Neuron (in vitro differentiated cells): ENCODE results near the gene PSME2.
A peak's percentile ranks its signal among the peaks of the same experiment; 100 is the strongest.

Experiments used
- H2AFZ ChIP-seq: one replicate; pipeline ENCODE4 v1.6.1; 2013; ENCODE audit warnings: low read depth, mild to moderate bottlenecking, inconsistent platforms, low read length, moderate library complexity
- H3K27me3 ChIP-seq: one replicate; pipeline ENCODE4 v1.6.1; 2013; ENCODE audit warnings: low read length; ENCODE audit not compliant: insufficient read depth
- H3K36me3 ChIP-seq: one replicate; pipeline ENCODE4 v1.6.1; 2013; ENCODE audit warnings: low read length; ENCODE audit not compliant: insufficient read depth
- H3K4me1 ChIP-seq: one replicate; pipeline ENCODE4 v1.6.1; 2013; ENCODE audit warnings: low read length; ENCODE audit not compliant: insufficient read depth
- H3K4me3 ChIP-seq: 2 replicates; pipeline ENCODE4 v1.5.1; 2013; ENCODE audit warnings: mild to moderate bottlenecking, low read length, moderate library complexity
- H3K9me3 ChIP-seq: one replicate; pipeline ENCODE4 v1.6.1; 2013; ENCODE audit warnings: low read length

PSME2 gene

DNA sequence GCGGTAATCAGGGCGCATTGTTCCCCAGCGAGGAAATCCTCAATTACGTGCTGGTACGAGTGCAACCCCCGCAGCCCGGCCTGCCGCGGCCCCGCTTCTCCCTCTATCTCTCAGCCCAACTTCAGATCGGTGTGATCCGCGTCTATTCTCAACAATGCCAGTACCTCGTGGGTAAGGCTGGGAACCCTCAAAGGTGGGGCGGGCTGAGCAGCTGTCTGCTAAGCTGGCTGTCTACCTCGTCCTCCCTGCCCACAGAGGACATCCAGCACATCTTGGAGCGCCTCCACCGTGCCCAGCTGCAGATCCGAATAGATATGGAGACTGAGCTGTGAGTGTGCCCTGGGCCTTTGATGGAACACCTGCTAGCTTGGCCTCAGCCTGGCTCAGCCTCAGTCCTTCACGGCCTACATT lies 26.5 kb upstream of the PSME2 start:
- Histone ChIP-seq H2AFZ (no peak overlapping the region), H3K36me3 (peaks cover 4% of the 10 kb centered on the region), H3K4me1 (no peaks in the 10 kb centered on the region), H3K27me3 (no peaks in the 10 kb centered on the region), H3K9me3 (no peaks in the 10 kb centered on the region), H3K4me3 (no peak overlapping the region)

DNA sequence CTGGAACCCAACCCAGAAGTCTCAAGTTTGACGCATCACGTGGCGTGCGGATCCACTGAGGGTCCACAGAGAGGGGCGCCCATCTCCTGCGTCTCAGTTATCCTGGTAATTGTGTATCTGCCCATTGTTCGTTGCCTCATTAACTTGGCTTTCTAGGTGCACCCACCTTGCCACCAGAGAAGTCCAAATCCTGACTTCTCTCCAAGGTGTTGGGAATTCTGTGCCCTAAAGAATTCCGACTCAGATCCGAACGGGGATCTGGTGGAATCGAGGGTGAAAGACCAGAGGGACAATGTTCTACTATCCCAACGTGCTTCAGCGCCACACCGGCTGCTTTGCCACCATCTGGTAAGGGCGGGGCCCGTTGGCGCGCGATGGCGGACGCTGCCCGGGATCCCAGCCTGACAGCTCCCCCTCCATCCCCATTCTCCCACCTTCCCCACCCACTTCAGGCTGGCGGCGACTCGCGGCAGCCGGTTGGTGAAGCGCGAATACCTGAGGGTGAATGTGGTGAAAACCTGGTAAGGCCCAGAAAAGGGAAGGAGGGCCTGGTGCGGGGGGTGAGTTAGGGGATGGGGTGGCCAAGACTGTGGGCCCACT lies 26.0 kb upstream of the PSME2 start:
- Histone ChIP-seq H3K9me3 (no peaks in the 10 kb centered on the region), H3K4me3 (peak overlapping the region; percentile 15), H3K4me1 (no peaks in the 10 kb centered on the region), H3K36me3 (peaks cover 4% of the 10 kb centered on the region), H3K27me3 (no peaks in the 10 kb centered on the region), H2AFZ (no peak overlapping the region)

DNA sequence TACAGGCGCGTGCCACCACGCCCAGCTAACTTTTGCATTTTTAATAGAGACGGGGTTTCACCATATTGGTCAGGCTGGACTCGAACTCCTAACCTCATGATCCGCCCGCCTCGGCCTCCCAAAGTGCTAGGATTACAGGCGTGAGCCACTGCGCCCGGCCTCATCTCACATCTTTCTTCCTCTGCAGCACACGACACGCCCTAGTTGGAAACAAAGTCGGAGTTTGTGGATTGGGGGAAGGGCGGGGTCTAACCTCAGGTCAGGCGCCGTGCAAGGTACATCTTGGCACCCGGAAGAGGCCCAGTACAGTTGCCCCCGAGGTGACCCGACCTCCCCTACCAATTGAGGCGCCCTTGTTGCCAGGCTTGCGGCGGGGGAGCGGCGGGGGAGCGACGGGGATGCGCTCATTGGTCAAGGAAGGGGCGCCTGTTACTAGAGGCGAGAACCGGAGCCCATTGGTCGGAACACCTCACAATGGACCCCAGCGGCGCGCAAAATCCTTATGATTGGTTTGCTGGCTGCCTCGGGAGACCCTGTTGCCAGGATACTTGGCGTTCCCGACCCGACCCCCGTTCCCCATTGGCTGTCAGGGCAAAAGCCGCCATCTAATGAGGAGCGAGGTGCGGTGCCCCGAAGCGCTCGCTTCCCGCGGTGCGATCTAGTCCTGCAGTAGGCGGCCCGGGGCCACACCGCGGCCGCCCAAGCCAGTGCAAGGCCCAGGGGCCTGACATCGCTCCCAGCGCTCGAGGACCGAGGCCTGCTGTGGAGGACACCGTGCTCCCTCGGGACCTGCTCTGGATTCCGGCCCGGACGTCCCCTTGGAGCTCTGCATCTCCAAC lies 25.2 kb upstream of the PSME2 start, which contains the start of gene REC8:
TSS of gene REC8 (plus strand) at position 659 of the 839 bp plus-strand sequence. CDS start 473 bp downstream, outside the sequence.
- Histone ChIP-seq H3K4me3 (peak within 1 kb of the TSS; percentile 15), H2AFZ (no peak within 1 kb of the TSS), H3K4me1 (no peaks in the 10 kb centered on the region), H3K9me3 (no peaks in the 10 kb centered on the region), H3K36me3 (peaks cover 3% of the 10 kb centered on the region), H3K27me3 (no peaks in the 10 kb centered on the region)

DNA sequence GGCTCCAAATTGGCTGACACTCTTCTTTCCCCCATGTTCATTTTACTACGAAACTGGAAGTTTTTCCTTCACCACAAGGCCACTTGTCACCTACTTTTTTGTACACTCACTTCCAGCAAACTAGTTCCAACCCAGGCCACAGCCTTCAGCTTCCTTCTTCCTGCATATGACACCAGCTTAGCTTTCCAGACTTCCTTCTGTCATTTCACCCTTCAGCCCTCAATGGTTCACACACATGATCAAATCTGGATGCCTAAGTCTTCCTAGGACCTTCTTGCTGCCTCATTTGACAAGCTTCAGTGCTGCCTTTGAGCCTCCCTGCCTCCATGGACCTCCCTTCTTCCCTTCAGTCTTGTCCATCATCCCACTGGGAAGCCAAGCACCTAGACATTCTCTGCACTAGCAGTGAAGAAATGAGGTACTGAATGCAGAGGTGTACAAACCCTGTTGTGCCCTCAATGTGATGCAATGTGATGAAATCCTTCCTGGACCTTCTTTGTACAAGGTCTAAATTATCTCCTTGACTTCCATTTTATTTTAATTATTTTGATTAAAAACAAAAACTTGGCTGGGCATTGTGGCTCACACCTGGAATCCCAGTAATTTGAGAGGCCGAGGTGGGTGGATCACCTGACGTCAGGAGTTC lies 21.2 kb upstream of the PSME2 start:
- H2AFZ ChIP-seq = no peak overlapping the region
- no peaks in the 10 kb centered on the region for H3K4me1 ChIP-seq
- peaks cover 33% of the 10 kb centered on the region for H3K36me3 ChIP-seq
- no peaks in the 10 kb centered on the region for H3K27me3 ChIP-seq
- H3K9me3 ChIP-seq = no peaks in the 10 kb centered on the region
- H3K4me3 ChIP-seq = no peak overlapping the region

DNA sequence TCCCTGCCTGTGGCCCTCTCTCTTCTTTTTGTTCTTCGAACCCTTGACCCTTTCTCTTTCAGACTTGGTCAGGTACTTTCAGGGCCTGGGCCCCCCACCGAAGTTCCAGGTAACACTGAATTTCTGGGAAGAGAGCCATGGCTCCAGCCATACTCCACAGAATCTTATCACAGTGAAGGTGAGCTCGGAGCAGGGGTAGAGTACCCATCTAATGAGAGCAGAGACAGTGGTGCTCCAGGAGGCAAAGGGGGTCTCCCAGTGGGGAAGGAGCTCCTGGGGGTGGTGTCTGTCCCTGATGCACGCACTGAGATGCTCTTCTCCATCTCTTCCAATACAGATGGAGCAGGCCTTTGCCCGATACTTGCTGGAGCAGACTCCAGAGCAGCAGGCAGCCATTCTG lies 19.4 kb upstream of the PSME2 start:
- H3K4me1 ChIP-seq = peaks cover 14% of the 10 kb centered on the region
- no peaks in the 10 kb centered on the region for H3K9me3 ChIP-seq
- no peak overlapping the region for H2AFZ ChIP-seq
- no peak overlapping the region for H3K4me3 ChIP-seq
- no peaks in the 10 kb centered on the region for H3K27me3 ChIP-seq
- peaks cover 33% of the 10 kb centered on the region for H3K36me3 ChIP-seq

DNA sequence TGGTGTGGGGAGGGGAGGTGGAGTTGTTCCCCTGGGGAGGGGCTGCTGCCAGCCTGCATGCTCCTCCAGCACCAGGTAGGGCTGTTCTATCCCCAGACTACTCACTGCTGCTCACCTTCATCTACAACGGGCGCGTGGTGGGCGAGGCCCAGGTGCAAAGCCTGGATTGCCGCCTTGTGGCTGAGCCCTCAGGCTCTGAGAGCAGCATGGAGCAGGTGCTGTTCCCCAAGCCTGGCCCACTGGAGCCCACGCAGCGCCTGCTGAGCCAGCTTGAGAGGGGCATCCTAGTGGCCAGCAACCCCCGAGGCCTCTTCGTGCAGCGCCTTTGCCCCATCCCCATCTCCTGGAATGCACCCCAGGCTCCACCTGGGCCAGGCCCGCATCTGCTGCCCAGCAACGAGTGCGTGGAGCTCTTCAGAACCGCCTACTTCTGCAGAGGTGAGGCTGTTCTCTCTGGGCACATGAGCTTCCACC lies 18.1 kb upstream of the PSME2 start:
- no peak overlapping the region for H3K4me3 ChIP-seq
- H3K27me3 ChIP-seq = no peaks in the 10 kb centered on the region

DNA sequence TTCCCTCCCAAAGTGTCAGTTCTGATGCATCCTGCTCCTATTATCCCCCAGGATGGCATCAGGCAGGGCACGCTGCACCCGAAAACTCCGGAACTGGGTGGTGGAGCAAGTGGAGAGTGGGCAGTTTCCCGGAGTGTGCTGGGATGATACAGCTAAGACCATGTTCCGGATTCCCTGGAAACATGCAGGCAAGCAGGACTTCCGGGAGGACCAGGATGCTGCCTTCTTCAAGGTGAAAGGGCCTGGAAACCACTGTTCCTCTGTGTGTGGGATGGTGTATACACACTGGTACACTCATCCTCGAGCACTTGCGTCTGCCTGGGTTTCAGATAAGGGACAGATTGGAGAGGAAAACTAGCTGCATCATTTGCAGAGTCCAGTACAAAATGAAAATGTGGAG lies 15.7 kb upstream of the PSME2 start:
- Histone ChIP-seq H3K4me3 (peak overlapping the region; percentile 55), H3K9me3 (no peaks in the 10 kb centered on the region), H3K27me3 (no peaks in the 10 kb centered on the region), H3K36me3 (peaks cover 60% of the 10 kb centered on the region), H2AFZ (no peak overlapping the region), H3K4me1 (peaks cover 19% of the 10 kb centered on the region)

More for the DNA sequence above, 18.1 kb upstream of the PSME2 start:
- peaks cover 19% of the 10 kb centered on the region for H3K4me1 ChIP-seq
- H3K9me3 ChIP-seq = no peaks in the 10 kb centered on the region
- H3K36me3 ChIP-seq = peaks cover 45% of the 10 kb centered on the region
- no peak overlapping the region for H2AFZ ChIP-seq

DNA sequence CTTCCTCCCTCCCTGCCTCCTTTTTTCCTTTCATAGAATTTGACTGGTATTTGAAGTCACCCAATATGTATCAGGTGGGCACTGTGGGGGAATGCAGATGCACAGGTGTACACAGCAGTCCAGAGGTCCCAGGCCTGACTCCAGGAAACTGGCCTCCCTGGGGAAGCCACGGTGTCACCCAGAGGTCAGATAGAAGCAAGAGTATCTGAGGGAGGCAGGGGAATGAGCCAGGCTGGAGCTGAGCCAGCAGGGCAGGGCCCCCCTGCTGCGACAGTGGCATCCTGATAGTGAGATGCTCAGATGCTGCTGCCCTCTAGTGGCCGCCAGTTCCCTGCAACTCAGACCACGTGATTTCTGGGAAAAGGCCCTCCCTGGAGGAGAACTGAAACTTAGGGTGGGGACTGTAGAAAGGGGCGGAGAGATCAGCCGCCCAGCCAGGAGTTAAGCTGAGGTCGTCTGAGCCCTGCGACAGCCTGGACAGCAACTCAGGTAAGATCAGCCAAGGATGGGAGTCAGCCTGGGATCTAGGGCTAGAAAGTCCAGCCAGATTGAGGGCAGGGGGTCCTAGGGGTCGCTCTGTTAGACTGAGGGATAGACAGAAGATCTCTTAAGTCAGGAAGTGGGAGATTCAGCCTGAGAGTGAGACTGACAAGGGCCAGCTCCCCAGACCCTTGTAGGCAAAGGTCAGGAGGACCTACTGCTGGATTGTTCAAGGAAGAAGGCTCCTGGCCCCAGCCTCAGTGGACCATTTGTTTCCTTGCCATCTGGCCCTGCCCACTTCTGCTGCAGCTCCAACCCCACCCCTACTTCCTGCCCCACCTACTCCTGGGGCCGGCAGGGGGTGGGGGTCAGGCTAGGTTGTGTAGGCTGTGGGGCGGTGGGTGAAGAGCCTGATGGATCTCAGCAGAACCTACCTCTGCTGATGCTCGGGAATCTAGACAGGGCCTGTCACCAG lies 14.7 kb upstream of the PSME2 start, which contains the start of gene IRF9:
TSS of gene IRF9 (plus strand) at position 416 of the 955 bp plus-strand sequence. CDS start 880 bp downstream, outside the sequence.
- H3K9me3 ChIP-seq = no peaks in the 10 kb centered on the region
- peaks cover 19% of the 10 kb centered on the region for H3K4me1 ChIP-seq
- no peak within 1 kb of the TSS for H2AFZ ChIP-seq
- H3K27me3 ChIP-seq = no peaks in the 10 kb centered on the region
- H3K36me3 ChIP-seq = peaks cover 64% of the 10 kb centered on the region
- H3K4me3 ChIP-seq = peak within 1 kb of the TSS; percentile 55

DNA sequence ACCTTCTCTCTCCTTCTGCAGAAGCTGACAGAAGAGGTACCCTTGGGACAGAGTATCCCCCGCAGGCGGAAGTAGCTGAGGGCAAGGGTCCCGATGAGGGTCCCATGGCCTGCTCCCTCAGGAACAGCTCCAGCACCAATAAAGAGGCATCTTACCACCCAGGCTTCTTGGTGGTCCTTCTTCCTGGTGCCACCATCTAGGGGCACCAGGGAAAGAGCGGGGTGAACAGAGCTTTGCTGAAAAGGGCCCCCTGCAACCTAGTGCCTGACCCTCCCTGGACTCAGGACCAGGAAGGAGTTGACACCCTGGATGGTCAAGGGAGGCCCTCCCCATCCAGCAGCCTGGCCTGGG lies 14.1 kb upstream of the PSME2 start:
- Histone ChIP-seq H3K27me3 (no peaks in the 10 kb centered on the region), H3K4me1 (peaks cover 19% of the 10 kb centered on the region), H3K4me3 (no peak overlapping the region), H3K36me3 (peaks cover 64% of the 10 kb centered on the region), H3K9me3 (no peaks in the 10 kb centered on the region), H2AFZ (no peak overlapping the region)

DNA sequence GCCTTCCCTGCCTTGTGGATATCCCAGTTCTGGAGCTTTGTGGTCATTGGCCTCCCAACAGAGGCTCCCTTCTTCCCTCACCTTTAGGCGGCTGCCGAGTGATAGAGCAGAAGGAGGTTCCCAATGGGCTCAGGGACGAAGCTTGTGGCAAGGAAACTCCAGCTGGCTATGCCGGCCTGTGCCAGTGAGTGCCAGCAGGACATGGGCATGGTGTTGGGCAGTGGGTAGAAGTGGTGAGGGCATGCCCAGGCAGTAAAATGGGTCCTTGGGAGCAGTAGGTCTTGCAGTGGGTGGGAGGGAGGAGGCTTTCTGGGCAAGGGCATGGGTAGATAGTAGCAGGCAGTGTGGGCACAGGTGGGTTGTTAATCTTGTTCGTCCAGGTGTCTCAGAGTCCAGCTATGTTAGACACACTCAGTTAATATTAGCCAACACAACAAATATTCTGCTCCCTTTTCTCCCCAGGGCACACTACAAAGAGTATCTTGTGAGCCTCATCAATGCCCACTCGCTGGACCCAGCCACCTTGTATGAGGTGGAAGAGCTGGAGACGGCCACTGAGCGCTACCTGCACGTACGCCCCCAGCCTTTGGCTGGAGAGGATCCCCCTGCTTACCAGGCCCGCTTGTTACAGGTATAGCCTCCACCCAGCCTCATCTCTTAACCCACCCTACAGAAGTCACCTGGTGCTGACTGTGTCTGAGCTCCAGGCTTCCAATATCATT lies 13.5 kb upstream of the PSME2 start:
- no peak overlapping the region for H3K4me3 ChIP-seq
- peaks cover 19% of the 10 kb centered on the region for H3K4me1 ChIP-seq
- H3K36me3 ChIP-seq = peaks cover 64% of the 10 kb centered on the region
- H2AFZ ChIP-seq = no peak overlapping the region
- no peaks in the 10 kb centered on the region for H3K9me3 ChIP-seq
- H3K27me3 ChIP-seq = no peaks in the 10 kb centered on the region

DNA sequence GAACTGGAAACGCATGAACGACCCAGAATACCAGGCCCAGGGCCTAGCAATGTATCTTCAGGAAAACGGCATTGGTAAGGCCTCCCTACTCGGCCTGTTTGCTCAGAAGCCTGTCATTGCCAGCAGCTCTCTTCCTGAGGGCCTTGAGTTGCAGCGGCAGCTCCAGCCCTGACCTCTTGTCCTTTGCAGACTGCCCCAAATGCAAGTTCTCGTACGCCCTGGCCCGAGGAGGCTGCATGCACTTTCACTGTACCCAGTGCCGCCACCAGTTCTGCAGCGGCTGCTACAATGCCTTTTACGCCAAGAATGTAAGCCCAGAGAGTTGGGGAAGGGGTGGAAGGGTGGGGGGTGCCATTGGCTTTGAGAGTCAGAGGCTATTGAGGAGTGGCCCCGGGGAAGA lies 10.9 kb upstream of the PSME2 start:
- Histone ChIP-seq H3K9me3 (no peaks in the 10 kb centered on the region), H3K4me3 (no peak overlapping the region), H3K36me3 (peaks cover 57% of the 10 kb centered on the region), H3K4me1 (peaks cover 19% of the 10 kb centered on the region), H2AFZ (no peak overlapping the region), H3K27me3 (no peaks in the 10 kb centered on the region)

DNA sequence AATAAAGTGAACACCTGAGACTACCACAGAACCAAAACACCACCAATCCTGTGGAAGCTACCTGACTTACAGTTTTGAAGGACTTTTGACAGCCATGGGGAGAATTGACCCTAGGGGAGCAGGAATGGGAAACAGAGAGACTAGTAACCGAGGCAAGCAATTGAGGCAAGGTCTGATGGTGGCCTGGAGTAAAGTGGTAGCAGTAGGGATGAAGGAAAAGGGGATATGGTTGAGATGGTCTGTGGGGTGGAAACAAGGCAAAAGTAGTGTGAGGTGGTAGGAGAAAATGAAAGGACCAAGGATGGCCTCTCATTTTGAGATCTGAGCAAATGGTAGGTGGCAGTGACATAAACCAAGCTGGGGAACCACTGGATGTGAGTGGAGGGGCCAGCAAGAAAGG lies 10.4 kb upstream of the PSME2 start:
- no peaks in the 10 kb centered on the region for H3K27me3 ChIP-seq
- peaks cover 14% of the 10 kb centered on the region for H3K4me1 ChIP-seq
- H3K9me3 ChIP-seq = no peaks in the 10 kb centered on the region
- H3K36me3 ChIP-seq = peaks cover 62% of the 10 kb centered on the region
- H3K4me3 ChIP-seq = no peak overlapping the region
- no peak overlapping the region for H2AFZ ChIP-seq
